ENCODE results near the gene CABP4. TPM values are rescaled to one million over a fixed set of nuclear protein-coding genes. Genes with fewer than 3 reads are reported as not detected.
A peak's percentile ranks its signal among the peaks of the same experiment; 100 is the strongest.

CABP4 gene
- total RNA-seq, 4 donors from 2014 or later = 0.19 to 0.55 (median 0.30) TPM

- H3K36me3 ChIP-seq = no peaks in the 10 kb centered on the region
- no peak overlapping the region for H3K4me3 ChIP-seq
- ATAC-seq (no peak), DNase-seq (no peak)
- no peak for TF ChIP-seq POLR2A (IDR thresholded peaks at IDR 0.05)
- H3K27ac ChIP-seq = no peak overlapping the region
- H3K4me1 ChIP-seq = peaks cover 15 to 23% of the 10 kb centered on the region in 2 donors
- intact Hi-C loops (cut with DNase I; ENCODE audit: low total_unique reads) = loop anchor here (5.0 kb wide), 1 partner anchor 39 kb away; the partner anchor contains the start of gene RPS6KB2
- no peaks in the 10 kb centered on the region for H3K27me3 ChIP-seq
- no peaks in the 10 kb centered on the region for H3K9me3 ChIP-seq
- in situ Hi-C loops (cut with MboI; ENCODE audit: low sequenced_read_pairs in 4 of 4) = no loop called here
Observed at GRCh38 chr11:67466367-67466766, 11.2 kb downstream of the CABP4 start.

DNA sequence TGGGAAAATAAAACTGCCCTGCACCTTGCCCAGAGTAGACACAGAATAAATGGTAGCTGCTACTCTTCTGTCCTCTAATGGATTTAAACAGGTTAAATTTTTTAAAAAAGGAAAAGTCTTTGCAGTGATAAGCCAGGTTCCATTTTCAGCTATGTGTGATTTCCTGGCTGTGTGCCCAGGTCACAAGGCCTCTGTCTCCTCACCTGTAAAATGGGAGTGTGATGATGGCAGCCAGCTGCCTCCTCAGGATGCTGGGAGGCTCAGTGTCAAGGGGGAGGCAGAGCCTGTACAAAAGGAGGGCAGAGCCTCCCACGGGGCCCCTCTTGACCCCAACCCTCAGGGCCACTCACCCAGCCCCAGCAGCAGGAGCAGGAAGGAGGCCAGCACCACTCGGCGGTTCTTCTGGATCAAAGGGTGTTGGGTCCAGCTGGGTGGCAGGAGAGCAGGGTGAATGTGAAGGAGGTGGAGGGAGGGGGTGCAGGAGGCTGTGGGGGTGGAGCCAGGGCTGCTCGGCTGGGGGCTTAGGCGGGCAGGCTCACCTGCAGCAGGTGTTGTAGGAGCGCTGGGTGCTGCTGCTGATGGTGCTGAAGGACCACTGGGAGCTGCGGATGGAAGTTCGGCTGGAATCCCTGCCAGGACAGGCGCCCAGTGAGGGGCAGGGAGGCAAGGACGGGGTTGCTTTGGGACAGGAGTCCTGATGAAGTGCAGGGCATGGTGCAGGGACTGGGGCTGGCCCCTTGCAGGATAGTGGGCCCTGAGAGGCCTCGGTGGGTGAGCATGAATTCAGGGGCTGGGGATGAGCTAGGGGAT, 12.0 kb downstream of the CABP4 start:
- Histone ChIP-seq H3K36me3 (no peaks in the 10 kb centered on the region), H3K4me3 (no peak overlapping the region), H3K27me3 (no peaks in the 10 kb centered on the region), H3K4me1 (peaks cover 15 to 23% of the 10 kb centered on the region in 2 donors), H3K27ac (no peak overlapping the region), H3K9me3 (no peaks in the 10 kb centered on the region)
- no peak for TF ChIP-seq POLR2A (IDR thresholded peaks at IDR 0.05)
- TF ChIP-seq, protein P1, sequence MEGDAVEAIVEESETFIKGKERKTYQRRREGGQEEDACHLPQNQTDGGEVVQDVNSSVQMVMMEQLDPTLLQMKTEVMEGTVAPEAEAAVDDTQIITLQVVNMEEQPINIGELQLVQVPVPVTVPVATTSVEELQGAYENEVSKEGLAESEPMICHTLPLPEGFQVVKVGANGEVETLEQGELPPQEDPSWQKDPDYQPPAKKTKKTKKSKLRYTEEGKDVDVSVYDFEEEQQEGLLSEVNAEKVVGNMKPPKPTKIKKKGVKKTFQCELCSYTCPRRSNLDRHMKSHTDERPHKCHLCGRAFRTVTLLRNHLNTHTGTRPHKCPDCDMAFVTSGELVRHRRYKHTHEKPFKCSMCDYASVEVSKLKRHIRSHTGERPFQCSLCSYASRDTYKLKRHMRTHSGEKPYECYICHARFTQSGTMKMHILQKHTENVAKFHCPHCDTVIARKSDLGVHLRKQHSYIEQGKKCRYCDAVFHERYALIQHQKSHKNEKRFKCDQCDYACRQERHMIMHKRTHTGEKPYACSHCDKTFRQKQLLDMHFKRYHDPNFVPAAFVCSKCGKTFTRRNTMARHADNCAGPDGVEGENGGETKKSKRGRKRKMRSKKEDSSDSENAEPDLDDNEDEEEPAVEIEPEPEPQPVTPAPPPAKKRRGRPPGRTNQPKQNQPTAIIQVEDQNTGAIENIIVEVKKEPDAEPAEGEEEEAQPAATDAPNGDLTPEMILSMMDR (IDR thresholded peaks at IDR 0.05 in 4 of 5, conservative IDR thresholded peaks at IDR 0.05 in 1 of 5) = no peak
- intact Hi-C loops (cut with DNase I; ENCODE audit: low total_unique reads) = loop anchor here (5.0 kb wide), 1 partner anchor 40 kb away; the partner anchor contains the start of gene RPS6KB2
- ATAC-seq (no peak), DNase-seq (no peak)
- in situ Hi-C loops (cut with MboI; ENCODE audit: low sequenced_read_pairs in 4 of 4) = no loop called here

GRCh38 chr11:67468056-67468455, 12.9 kb downstream of the CABP4 start:
- ATAC-seq = no peak
- in situ Hi-C loops (cut with MboI; ENCODE audit: low sequenced_read_pairs in 4 of 4) = no loop called here
- TF ChIP-seq POLR2A (IDR thresholded peaks at IDR 0.05) = no peak
- TF ChIP-seq, protein P1 (IDR thresholded peaks at IDR 0.05 in 4 of 5, conservative IDR thresholded peaks at IDR 0.05 in 1 of 5) = no peak

DNA sequence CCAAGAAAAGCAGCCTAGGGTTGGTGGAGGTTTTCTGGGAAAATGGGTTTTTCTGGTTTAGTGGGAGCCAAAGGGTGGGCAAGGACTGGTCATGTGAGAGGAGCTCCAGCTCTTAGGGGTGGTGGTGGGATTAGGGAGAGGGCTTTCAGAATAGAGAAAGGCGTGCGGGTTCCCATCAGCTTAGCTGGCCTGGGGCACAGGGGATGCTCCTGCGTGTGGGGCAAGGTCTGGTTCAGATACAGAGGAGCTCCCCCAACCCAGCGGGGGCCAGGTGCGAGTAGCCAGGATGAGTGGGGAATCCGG, 13.3 kb downstream of the CABP4 start:
- H3K36me3 ChIP-seq = no peaks in the 10 kb centered on the region
- peak overlapping the region; percentile 79 to 96 (median 88) for H3K27ac ChIP-seq
- DNase-seq = no peak
- in situ Hi-C loops (cut with MboI; ENCODE audit: low sequenced_read_pairs in 4 of 4) = no loop called here
- no peaks in the 10 kb centered on the region for H3K9me3 ChIP-seq
- TF ChIP-seq, protein P1 (IDR thresholded peaks at IDR 0.05 in 4 of 5, conservative IDR thresholded peaks at IDR 0.05 in 1 of 5) = no peak
- TF ChIP-seq POLR2A (IDR thresholded peaks at IDR 0.05) = no peak
- intact Hi-C loops (cut with DNase I; ENCODE audit: low total_unique reads) = loop anchor here (5.0 kb wide), 1 partner anchor 41 kb away; the partner anchor contains the start of gene RPS6KB2
- peak overlapping the region; percentile 86 to 98 (median 94) for H3K4me3 ChIP-seq
- no peak for ATAC-seq
- no peaks in the 10 kb centered on the region for H3K27me3 ChIP-seq
- peaks cover 15 to 23% of the 10 kb centered on the region in 2 donors for H3K4me1 ChIP-seq

More at GRCh38 chr11:67468056-67468455, 12.9 kb downstream of the CABP4 start:
- peaks cover 15 to 23% of the 10 kb centered on the region in 2 donors for H3K4me1 ChIP-seq
- H3K27ac ChIP-seq = peak overlapping the region; percentile 79 to 96 (median 88)
- H3K27me3 ChIP-seq = no peaks in the 10 kb centered on the region
- no peaks in the 10 kb centered on the region for H3K36me3 ChIP-seq
- H3K9me3 ChIP-seq = no peaks in the 10 kb centered on the region
- intact Hi-C loops (cut with DNase I; ENCODE audit: low total_unique reads) = loop anchor here (5.0 kb wide), 1 partner anchor 41 kb away; the partner anchor contains the start of gene RPS6KB2
- DNase-seq = no peak
- H3K4me3 ChIP-seq = peak overlapping the region; percentile 86 to 98 (median 94)

- intact Hi-C loops (cut with DNase I; ENCODE audit: low total_unique reads) = loop anchor here (1.0 to 5.0 kb wide), 3 partner anchors 39 to 68 kb away; partner anchors contain the start of genes CDK2AP2, PPP1CA and RPS6KB2
Observed at GRCh38 chr11:67468759-67469507, 13.8 kb downstream of the CABP4 start, which contains the start of gene TMEM134. TSS of gene TMEM134 (minus strand) at chr11:67469251. CDS start at chr11:67469192, 59 bp downstream.

More at GRCh38 chr11:67468759-67469507, 13.8 kb downstream of the CABP4 start, which contains the start of gene TMEM134:
- peak within 1 kb of the TSS; percentile 86 to 98 (median 94) for H3K4me3 ChIP-seq
- in situ Hi-C loops (cut with MboI; ENCODE audit: low sequenced_read_pairs in 4 of 4) = no loop called here
- no peaks in the 10 kb centered on the region for H3K9me3 ChIP-seq
- H3K36me3 ChIP-seq = no peaks in the 10 kb centered on the region
- ATAC-seq = peak; percentile 84 to 89
- peak; percentile 89 to 91 for DNase-seq
- peak within 1 kb of the TSS; percentile 79 to 96 (median 88) for H3K27ac ChIP-seq
- TF ChIP-seq POLR2A (IDR thresholded peaks at IDR 0.05) = peak; percentile 54 to 64
- TF ChIP-seq, protein P1 (IDR thresholded peaks at IDR 0.05 in 4 of 5, conservative IDR thresholded peaks at IDR 0.05 in 1 of 5) = peak in 4 of 5 experiments; percentile 24 to 62 (median 58)
- H3K27me3 ChIP-seq = no peaks in the 10 kb centered on the region
- peaks cover 12 to 23% of the 10 kb centered on the region in 2 donors for H3K4me1 ChIP-seq
